Urothelium cell line (cell line): ENCODE measurements around the gene SKAP1.
"Not testable (repeated sequence)": the region's sequence is repeated elsewhere in the genome, so short reads cannot be mapped to it uniquely, and the experiment has no call there.

ENCODE experiments used
- DNase-seq: peaks from one replicate; pipeline ENCODE4 v3.0.0; 2011; ENCODE audit warnings: low spot score, mixed read lengths
- FAIRE-seq: peaks from 2 replicates; lab custom pipeline; 2011; peaks lifted over from hg19 to GRCh38; lab: Jason Lieb, UNC

SKAP1 gene

GRCh38 chr17:48449335-48449734, 19.3 kb upstream of the SKAP1 start:
- DNase-seq, FAIRE-seq: not testable (repeated sequence)

GRCh38 chr17:48445248-48445620, 15.2 kb upstream of the SKAP1 start:
- no peak for DNase-seq

GRCh38 chr17:48444516-48445247, 14.7 kb upstream of the SKAP1 start:
- DNase-seq = no peak
- no peak for FAIRE-seq

More at GRCh38 chr17:48445248-48445620, 15.2 kb upstream of the SKAP1 start:
- no peak for FAIRE-seq

- DNase-seq = no peak
- FAIRE-seq = no peak
Observed at GRCh38 chr17:48443712-48444111, 13.7 kb upstream of the SKAP1 start.

GRCh38 chr17:48442819-48443218, 12.8 kb upstream of the SKAP1 start:
- FAIRE-seq (no peak), DNase-seq (peak; percentile 29)

GRCh38 chr17:48441862-48442261, 11.8 kb upstream of the SKAP1 start:
- FAIRE-seq (no peak), DNase-seq (no peak)

GRCh38 chr17:48441231-48441711, 11.3 kb upstream of the SKAP1 start:
- FAIRE-seq = no peak
- no peak for DNase-seq

GRCh38 chr17:48440669-48441068, 10.7 kb upstream of the SKAP1 start:
- DNase-seq (no peak), FAIRE-seq (no peak)

- no peak for FAIRE-seq
- DNase-seq = no peak
Observed at GRCh38 chr17:48439875-48440505, 10.0 kb upstream of the SKAP1 start.

- no peak for FAIRE-seq
- DNase-seq = no peak
Observed at GRCh38 chr17:48439110-48439850, 9.3 kb upstream of the SKAP1 start.

GRCh38 chr17:48438516-48439061, 8.6 kb upstream of the SKAP1 start:
- no peak for DNase-seq
- FAIRE-seq = no peak

GRCh38 chr17:48433896-48434295, 3.9 kb upstream of the SKAP1 start:
- FAIRE-seq (no peak), DNase-seq (no peak)

GRCh38 chr17:48432820-48433775, 3.1 kb upstream of the SKAP1 start:
- no peak for DNase-seq
- no peak for FAIRE-seq

GRCh38 chr17:48429156-48429555, 858 bp downstream of the SKAP1 start:
- no peak for FAIRE-seq
- no peak for DNase-seq

GRCh38 chr17:48427598-48427997, 2.4 kb downstream of the SKAP1 start:
- DNase-seq (no peak), FAIRE-seq (no peak)

- no peak for FAIRE-seq
Observed at GRCh38 chr17:48426761-48427500, 3.1 kb downstream of the SKAP1 start.

GRCh38 chr17:48426019-48426665, 3.9 kb downstream of the SKAP1 start:
- no peak for FAIRE-seq
- no peak for DNase-seq

More at GRCh38 chr17:48426761-48427500, 3.1 kb downstream of the SKAP1 start:
- DNase-seq = no peak

- not testable (repeated sequence) for FAIRE-seq, DNase-seq
Observed at GRCh38 chr17:48422060-48422459, 8.0 kb downstream of the SKAP1 start.

GRCh38 chr17:48420823-48421222, 9.2 kb downstream of the SKAP1 start:
- FAIRE-seq = no peak

More at GRCh38 chr17:48420823-48421222, 9.2 kb downstream of the SKAP1 start:
- no peak for DNase-seq
